Medulla oblongata (tissue), 1 donor: Measurements from ENCODE around the gene TNC.

Source experiments
- DNase-seq: peaks from one replicate; pipeline ENCODE4 v3.0.0-alpha.2; 2015; ENCODE audit errors: extremely low spot score

TNC gene

DNA sequence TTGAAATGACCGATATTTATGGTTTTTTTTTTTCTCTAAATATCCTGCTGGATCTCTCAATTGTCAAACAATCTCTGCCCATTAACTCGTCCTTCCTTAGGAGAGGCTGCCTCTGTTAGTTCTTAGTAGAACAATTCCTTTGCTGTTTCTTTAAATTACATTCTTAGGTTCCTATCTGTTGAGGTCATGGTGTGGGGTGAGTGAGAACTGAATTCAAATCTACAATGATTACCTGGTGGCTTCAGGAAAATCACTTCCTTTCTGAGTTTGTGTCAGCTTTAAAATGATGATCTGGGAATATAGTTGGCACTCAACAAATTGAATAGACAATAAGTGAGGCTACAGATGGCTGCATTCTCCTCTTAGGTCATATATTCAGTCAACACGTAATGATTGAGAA lies 105.5 kb downstream of the TNC start:
- DNase-seq: no peak

- DNase-seq: no peak
These were observed 107.1 kb downstream of the TNC start for GRCh38 chr9:115010874-115011273.

DNA sequence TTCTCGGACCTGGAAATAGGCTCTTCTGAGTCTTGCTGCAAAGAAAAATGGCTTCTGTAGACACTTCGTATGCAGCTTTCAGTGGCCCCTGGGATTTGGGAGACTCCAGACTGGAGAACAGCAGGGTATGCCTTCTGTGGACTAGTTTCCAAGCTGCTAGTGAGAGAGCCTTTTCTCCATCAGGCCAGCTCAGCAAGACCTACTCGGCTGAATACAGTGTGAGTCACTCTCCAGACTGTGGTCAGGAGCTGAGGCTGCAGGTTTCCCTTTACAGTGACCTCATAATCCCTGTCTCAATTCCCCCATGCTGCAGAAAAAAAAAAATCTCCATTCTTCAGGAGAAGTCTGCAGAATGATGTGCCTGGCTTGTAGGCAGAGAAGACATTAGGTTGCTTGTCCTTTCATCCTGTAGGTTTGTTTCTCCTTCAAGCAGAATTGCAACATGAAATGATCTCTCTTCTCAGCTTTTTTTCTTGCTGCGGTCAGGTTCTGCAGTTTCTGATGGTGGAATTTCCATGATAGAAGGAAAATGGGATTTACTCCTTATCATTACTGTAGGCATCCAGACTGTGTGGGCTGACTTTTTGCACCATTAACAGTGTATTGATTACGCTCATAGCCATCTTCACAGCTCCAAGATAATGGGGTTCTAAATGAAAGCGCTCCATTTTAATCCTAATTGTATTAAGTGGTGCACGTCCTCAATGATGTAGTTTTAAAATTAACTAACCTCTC lies 109.3 kb downstream of the TNC start:
- DNase-seq: no peak

- no peak for DNase-seq
These were observed 111.3 kb downstream of the TNC start for GRCh38 chr9:115006660-115007059.

DNA sequence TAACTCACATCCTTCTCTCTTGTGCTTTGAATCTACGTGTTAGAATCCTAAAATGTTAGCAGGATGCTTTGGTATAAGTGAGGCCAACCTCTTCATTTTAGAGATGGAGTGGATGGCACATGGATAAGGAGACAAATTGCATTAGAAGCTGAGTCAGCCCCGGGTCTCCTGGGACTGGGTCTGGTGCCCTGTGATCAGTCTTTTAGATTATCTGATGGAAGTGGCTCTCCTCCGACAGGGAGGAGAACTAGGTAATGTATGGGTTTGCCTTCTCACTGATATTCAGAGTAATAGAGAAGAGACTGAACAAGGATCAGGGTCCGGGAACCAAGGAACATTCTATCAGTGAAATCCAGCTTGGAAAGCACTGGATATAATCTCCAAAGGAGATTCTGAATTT lies 112.6 kb downstream of the TNC start:
- no peak for DNase-seq

DNA sequence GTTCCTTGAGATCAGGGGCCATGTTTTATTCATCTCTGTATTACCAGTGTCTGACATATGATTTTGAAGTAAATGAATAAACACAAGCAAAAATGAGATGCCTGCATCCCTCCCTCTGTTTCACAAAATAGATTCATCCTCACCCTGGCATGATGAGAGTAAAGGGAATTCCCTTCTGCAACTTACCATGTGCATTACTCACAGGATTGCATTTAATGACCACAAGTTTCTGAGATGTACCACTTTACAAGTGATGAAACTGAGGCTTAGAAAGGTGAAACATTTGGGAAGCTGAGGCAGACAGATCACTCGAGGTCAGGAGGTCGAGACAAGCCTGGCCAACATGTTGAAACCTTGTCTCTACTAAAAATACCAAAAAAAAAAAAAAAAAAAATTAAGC lies 113.4 kb downstream of the TNC start:
- DNase-seq: no peak

GRCh38 chr9:115002371-115003120 lies 115.4 kb downstream of the TNC start:
- peak; percentile 37 for DNase-seq

- no peak for DNase-seq
These were observed 117.7 kb downstream of the TNC start for GRCh38 chr9:115000217-115000639.

GRCh38 chr9:114998326-114998725 lies 119.6 kb downstream of the TNC start:
- DNase-seq: no peak

GRCh38 chr9:114995681-114996221 lies 122.2 kb downstream of the TNC start:
- DNase-seq: peak; percentile 53

DNA sequence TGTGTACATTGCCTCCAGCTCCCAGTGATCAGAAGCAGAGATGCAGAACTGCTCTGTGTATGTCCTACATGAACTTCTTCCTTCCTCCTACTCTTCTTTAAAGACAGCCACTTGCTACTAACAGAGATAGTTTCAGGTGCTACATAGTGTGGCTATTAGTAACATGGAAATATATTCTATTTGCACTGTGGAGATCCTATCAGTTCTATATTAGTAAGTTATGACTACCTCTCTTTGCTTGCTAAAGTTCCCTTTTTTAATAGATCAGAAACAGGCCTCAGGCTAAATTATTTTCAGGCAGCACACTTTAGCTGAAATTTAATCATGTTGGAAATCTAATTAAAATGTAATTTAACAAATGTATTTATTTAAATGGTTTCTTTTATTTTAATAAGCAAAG lies 123.2 kb downstream of the TNC start:
- DNase-seq: no peak

DNA sequence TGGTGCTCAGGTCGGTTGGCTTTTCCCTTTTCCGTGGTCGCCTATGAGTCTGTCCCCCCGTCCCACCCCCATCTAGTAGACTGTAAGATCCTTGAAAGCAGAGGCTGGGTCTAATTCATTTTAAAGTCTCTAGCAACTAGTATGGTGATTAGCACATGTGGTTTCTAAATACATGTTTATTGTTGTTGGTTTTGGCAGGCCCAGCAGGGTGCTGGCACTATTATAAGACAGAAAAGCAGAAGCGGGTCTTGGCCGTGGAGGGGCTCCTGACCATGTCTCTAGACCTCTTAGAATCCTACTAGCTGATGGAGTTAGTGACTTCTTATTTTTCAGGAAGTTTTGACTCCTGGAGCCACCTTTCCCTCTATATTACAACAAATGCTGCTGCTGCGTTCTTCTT lies 126.1 kb downstream of the TNC start:
- no peak for DNase-seq

DNA sequence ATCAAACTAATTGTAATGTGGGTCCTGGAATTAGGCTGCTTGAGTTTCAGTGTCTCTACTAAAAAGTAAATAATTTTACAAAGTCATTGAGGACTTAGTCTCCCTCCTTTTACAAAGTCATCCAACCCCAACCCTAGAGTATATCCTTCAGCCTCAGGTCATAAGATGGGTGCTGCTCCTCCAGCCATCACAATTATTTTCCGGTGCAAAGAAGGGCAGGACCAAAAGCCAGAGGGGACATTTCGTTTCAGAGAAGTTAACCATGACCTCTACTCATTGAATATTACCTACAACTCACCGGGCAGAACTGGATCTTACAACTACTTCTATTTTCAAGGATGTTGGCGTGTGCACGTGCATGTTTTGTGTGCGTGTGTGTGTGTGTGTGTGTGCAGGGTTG lies 127.1 kb downstream of the TNC start:
- DNase-seq: no peak

- no peak for DNase-seq
These were observed 128.2 kb downstream of the TNC start for GRCh38 chr9:114989600-114990410.

DNA sequence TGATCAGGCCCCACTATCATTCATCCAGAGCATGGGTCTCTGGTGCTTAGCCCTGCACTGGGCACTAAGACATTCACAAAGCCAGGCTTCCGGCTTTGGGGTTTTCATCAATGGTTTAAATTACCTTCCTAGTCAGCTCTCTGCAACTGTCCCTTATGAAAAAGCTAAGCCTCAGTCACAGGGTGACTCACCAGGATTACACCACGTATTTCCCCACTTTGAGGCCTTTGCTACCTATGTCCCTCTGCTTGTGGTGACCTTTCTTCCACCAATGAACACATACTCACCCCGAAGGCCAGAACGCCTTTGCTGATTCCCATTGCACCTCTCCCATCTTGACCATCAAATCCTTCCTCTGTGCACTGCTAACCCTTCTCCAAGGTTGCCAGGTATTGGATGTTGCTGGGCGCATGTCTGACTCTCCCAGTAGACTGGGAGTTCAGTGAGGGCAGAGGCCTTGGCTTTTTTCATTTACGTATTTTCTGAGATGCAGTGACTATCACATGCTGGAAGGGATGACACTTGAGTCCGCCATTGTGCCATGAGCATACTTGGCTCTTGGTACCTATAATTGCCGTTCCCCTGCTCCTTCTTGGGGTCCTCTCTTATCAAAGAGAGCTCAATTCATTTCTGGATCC lies 128.9 kb downstream of the TNC start:
- DNase-seq: no peak

DNA sequence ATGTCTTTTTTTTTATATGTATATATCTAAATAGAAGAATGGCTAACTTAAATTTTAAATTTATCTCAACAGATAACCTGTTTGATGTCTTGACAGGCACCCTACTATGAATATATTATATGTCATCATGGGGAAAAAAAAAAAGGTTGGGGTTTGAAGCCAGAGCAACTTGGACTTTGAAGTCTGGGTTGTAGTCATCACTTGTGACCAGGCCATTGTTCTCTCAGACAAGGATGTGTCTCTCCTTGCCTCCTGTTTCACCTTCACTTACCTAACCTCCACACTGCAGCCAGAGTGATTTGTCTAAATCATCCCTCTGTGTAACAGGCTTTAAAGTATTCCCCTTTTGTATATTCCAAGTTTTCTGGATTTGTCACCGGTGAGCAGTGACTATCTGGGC lies 130.8 kb downstream of the TNC start:
- DNase-seq: no peak

- DNase-seq: no peak
These were observed 131.9 kb downstream of the TNC start for GRCh38 chr9:114985959-114986501.

GRCh38 chr9:114981063-114981462 lies 136.9 kb downstream of the TNC start:
- no peak for DNase-seq

GRCh38 chr9:114973216-114973615 lies 144.7 kb downstream of the TNC start:
- no peak for DNase-seq

DNA sequence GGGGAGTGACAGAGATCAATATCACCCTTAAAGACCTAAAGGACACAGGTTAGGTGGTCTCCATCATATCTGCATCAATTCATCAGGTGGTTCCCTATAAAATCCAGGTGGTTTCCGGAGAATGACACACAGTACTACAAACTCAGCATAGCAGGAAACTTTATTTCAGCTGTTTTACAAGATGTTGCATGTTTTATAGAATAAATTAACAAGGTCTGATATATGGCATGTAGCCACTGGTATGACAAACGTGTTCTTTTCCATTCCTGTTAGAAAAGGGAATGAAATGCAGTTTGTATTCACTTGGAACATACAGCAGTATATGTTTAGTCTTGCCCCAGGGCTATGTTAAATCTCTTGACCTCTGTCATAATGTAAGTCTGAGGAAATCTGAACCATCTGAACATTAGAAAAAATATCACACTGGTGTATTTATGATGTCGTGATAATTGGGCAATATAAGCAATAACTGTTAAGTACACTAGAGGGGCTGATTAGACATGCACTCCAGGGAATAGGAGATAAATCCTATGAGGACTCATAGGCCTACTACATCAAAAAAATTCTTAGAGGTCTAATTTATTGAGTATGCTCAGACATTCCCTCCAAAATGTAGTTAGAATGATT lies 145.3 kb downstream of the TNC start:
- no peak for DNase-seq
